Activated T-cell treated with anti-CD3 and anti-CD28 coated beads for 4 hours (primary cell): ENCODE measurements around the gene MPPED1.

ENCODE experiments used
- DNase-seq: peaks from one replicate; pipeline ENCODE4 v3.0.0-alpha.2; 2020

Gene MPPED1

DNA sequence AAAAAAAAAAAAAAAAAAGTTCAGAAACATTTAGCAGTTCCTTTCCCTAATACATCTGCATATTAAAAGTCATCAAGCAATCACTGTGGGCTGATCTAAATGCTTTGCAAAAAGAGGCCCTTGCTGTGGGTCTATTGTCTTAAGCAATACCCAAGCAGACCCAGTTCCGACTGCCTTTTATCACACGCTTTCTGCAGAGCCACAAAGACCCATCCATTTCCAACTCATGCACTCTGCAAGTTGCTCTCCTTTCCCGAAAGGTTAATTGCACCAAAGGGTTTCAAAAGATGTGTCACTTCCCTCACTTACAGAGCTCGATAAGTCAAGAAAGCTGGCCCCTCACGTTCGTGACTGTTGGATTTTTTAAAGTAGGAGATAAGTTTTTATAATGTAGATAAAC lies 138.9 kb downstream of the MPPED1 start:
- no peak for DNase-seq

- no peak for DNase-seq
Observed at GRCh38 chr22:43553451-43554258, 141.8 kb downstream of the MPPED1 start.

DNA sequence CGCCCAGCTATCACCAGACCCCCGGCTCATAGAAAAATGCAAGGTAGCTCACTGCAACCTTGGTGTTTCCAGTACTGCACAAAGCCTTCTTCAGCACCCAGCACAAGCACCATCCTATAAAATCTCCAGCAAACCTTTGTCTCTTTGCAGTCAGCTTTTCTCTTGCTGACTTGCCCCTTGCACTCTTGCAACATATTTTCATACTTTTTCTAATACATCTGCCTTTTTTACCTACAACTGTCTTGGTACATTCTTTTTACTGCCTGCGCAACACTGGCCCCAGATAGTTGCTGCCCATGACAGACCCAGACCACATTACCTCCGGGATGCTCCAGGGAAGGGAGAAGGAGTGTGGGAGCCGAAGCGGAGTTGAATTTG lies 142.4 kb downstream of the MPPED1 start:
- no peak for DNase-seq

DNA sequence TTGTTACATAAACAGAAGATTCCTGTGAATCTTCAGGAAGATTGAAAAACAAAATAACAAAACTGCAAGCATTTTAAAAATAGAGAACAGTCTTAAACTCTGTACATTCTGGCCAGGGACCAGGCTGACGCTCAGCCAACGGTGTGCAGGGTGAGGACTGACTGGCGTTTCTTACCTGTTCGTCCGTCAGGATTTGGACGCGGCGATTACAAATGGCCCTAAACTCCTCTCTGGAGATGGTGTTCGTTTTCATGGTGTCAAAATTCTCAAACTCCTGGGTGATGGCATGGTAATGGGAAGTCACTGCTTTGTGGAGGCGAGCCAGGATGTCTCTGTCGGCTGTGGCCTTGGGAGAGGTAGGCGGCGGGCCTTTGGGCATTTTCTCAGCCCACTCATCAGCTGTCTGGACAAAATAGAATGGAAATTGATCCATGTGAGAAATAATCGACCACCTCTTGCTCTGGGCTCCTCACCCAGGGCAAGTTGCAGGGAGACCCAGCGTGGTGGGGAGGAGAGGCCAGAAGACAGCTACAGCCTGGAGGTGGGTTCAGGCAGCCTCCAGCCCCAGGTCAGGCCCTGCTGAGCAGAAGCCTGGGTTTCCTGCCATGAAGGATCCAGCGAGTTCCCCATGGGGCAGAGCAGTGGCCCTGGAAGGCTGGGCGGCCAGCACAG lies 143.0 kb downstream of the MPPED1 start:
- no peak for DNase-seq

GRCh38 chr22:43555561-43556515 lies 144.0 kb downstream of the MPPED1 start:
- DNase-seq: no peak
